Adrenal gland (tissue), 5 donors: Measurements from ENCODE around the gene TNFRSF1B.

Experiments used
- POLR2A ChIP-seq, 2 donors: fragments of 450-650 bp; IDR thresholded peaks; one replicate each; pipeline ENCODE4 v1.6.1; 2017; ENCODE audit warnings: antibody characterized with exemption in 2 of 2, mild to moderate bottlenecking in 2 of 2, moderate library complexity in 1 of 2
- TF ChIP-seq, protein P1 (sequence below), 6 experiments: fragments of 450-650 bp in 4 of 6; fragments of 200-600 bp in 2 of 6; sonication (generic) in 1 of 6; IDR thresholded peaks; 1 replicate in 5 of 6; 2 replicates in 1 of 6; pipeline versions ENCODE4 v1.5.1 to v1.8.0; 2016 to 2021; ENCODE audit warnings: antibody characterized with exemption in 6 of 6, mild to moderate bottlenecking in 2 of 6, moderate library complexity in 1 of 6
- donor health status: DM: no; HTN: no; CAD: no.

DNA sequence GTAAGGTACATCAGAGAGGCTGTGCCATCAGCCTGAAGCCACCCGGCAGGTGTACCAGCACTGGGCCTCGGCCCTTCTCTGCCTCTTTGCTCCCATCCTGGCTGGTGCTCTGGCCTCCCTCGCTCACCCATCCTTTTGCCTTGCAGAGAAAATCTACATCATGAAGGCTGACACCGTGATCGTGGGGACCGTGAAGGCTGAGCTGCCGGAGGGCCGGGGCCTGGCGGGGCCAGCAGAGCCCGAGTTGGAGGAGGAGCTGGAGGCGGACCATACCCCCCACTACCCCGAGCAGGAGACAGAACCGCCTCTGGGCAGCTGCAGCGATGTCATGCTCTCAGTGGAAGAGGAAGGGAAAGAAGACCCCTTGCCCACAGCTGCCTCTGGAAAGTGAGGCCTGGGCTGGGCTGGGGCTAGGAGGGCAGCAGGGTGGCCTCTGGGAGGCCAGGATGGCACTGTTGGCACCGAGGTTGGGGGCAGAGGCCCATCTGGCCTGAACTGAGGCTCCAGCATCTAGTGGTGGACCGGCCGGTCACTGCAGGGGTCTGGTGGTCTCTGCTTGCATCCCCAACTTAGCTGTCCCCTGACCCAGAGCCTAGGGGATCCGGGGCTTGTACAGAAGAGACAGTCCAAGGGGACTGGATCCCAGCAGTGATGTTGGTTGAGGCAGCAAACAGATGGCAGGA lies 24.5 kb upstream of the TNFRSF1B start:
- no peak for TF ChIP-seq POLR2A (IDR thresholded peaks at IDR 0.05)
- TF ChIP-seq, protein P1, sequence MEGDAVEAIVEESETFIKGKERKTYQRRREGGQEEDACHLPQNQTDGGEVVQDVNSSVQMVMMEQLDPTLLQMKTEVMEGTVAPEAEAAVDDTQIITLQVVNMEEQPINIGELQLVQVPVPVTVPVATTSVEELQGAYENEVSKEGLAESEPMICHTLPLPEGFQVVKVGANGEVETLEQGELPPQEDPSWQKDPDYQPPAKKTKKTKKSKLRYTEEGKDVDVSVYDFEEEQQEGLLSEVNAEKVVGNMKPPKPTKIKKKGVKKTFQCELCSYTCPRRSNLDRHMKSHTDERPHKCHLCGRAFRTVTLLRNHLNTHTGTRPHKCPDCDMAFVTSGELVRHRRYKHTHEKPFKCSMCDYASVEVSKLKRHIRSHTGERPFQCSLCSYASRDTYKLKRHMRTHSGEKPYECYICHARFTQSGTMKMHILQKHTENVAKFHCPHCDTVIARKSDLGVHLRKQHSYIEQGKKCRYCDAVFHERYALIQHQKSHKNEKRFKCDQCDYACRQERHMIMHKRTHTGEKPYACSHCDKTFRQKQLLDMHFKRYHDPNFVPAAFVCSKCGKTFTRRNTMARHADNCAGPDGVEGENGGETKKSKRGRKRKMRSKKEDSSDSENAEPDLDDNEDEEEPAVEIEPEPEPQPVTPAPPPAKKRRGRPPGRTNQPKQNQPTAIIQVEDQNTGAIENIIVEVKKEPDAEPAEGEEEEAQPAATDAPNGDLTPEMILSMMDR (IDR thresholded peaks at IDR 0.05): no peak
